SK-N-SH treated with all-trans-retinoic acid at 6 μM for 48 hours (cell line): Measurements from ENCODE around the gene ALLC.

Experiments used
- ARNTL ChIP-seq: fragments of 450-650 bp; formaldehyde crosslinking; IDR thresholded peaks from 2 replicates; pipeline ENCODE4 v1.5.0; 2020; ENCODE audit warnings: low read depth, mild to moderate bottlenecking, moderate library complexity, borderline replicate concordance
- BACH2 ChIP-seq: fragments of 250-450 bp; sonication (Bioruptor Pico); IDR thresholded peaks from 2 replicates; pipeline ENCODE4 v1.9.0; 2021; ENCODE audit warnings: mild to moderate bottlenecking, borderline replicate concordance
- CREB5 ChIP-seq: fragments of 250-450 bp; sonication (Bioruptor Pico); IDR thresholded peaks from 2 replicates; pipeline ENCODE4 v1.5.1; 2020; ENCODE audit warnings: low read depth, mild to moderate bottlenecking, moderate library complexity
- CSDC2 ChIP-seq: fragments of 250-450 bp; sonication (Bioruptor Pico); IDR thresholded peaks from 2 replicates; pipeline ENCODE4 v1.5.0; 2020; ENCODE audit warnings: mild to moderate bottlenecking, moderate library complexity
- ESRRG ChIP-seq: fragments of 250-450 bp; sonication (Bioruptor Pico); IDR thresholded peaks from 2 replicates; pipeline ENCODE4 v1.6.1; 2021; ENCODE audit warnings: mild to moderate bottlenecking
- GLIS3 ChIP-seq: fragments of 250-450 bp; sonication (Bioruptor Pico); IDR thresholded peaks from 2 replicates; pipeline ENCODE4 v1.5.0; 2020; ENCODE audit warnings: mild to moderate bottlenecking, moderate library complexity
- OSR1 ChIP-seq: fragments of 250-450 bp; sonication (Bioruptor Pico); IDR thresholded peaks from 2 replicates; pipeline ENCODE4 v1.8.0; 2022; ENCODE audit warnings: moderate library complexity, mild to moderate bottlenecking, inconsistent platforms
- RARB ChIP-seq: fragments of 250-450 bp; sonication (Bioruptor Pico); IDR thresholded peaks from 2 replicates; pipeline ENCODE4 v1.8.0; 2021; ENCODE audit warnings: mild to moderate bottlenecking, moderate library complexity
- TCF4 ChIP-seq: fragments of 250-450 bp; sonication (Bioruptor Pico); IDR thresholded peaks from 2 replicates; pipeline ENCODE4 v1.8.0; 2021; ENCODE audit warnings: mild to moderate bottlenecking, moderate library complexity, borderline replicate concordance
- TSHZ2 ChIP-seq: fragments of 250-450 bp; sonication (Bioruptor Pico); IDR thresholded peaks from 2 replicates; pipeline ENCODE4 v1.5.0; 2020; ENCODE audit warnings: mild to moderate bottlenecking, moderate library complexity
- ZC3H10 ChIP-seq: fragments of 250-450 bp; sonication (Bioruptor Pico); IDR thresholded peaks from 2 replicates; pipeline ENCODE4 v1.5.1; 2021; ENCODE audit warnings: mild to moderate bottlenecking, moderate library complexity
- ZFP3 ChIP-seq: fragments of 250-450 bp; sonication (Bioruptor Pico); IDR thresholded peaks from 2 replicates; pipeline ENCODE4 v1.5.0; 2020; ENCODE audit warnings: mild to moderate bottlenecking, moderate library complexity
- ZNF70 ChIP-seq: fragments of 450-650 bp; formaldehyde crosslinking; IDR thresholded peaks from 2 replicates; pipeline ENCODE4 v1.5.0; 2020; ENCODE audit warnings: mild to moderate bottlenecking, moderate library complexity

- TF ChIP-seq ZC3H10 (CRISPR knock-in tag) (no peak), RARB (CRISPR knock-in tag) (no peak), TCF4 (CRISPR knock-in tag) (no peak), ZFP3 (CRISPR knock-in tag) (no peak), ARNTL (CRISPR knock-in tag) (no peak), CSDC2 (CRISPR knock-in tag) (no peak), ZNF70 (no peak), OSR1 (no peak), GLIS3 (no peak), CREB5 (CRISPR knock-in tag) (no peak), ESRRG (no peak), TSHZ2 (no peak), BACH2 (CRISPR knock-in tag) (no peak)
Measured at GRCh38 chr2:3726511-3726910, 68.5 kb downstream of the ALLC start.
